ENCODE results near the gene ZNF593OS. TPM values are rescaled to one million over a fixed set of nuclear protein-coding genes. Genes with fewer than 3 reads are reported as not detected.

ZNF593OS gene
- total RNA-seq, 4 donors from 2014 or later = not detected

DNA sequence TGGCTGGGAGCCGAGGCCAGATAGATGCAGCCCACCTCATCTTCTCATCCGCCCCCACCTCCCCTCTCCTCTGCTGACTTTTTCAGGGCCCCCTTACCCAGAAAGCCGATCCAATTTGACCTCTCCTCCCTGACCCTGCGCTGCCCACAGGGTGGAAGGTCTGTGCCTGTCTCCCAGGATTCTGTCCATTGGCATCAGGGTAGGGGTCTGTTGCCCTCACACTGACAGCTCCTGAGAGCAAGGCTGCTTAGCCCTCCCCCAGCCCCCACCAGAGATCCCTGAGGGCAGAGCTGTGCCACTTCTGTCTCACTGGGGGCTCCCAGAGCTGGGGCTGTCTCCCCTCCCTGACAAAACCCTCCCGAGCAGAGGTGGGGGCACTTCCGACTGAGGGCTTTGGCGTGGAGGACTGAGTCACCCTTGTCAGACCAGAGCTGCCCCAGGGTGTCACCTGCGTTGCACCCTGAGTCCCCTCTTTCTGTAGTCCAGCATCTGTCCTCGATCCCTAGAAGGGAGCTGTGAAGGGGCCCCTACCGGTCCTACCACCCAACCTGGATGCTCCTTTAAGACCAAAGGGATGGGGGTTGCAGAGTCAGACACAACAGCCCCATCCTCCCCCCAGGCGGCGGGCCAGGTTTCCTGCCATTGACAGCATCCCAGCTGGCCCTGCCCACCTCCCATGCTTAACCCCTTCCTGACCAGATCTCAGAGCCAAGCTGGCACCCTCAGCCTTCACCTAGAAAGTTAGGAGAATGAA lies 15.2 kb downstream of the ZNF593OS start:
- TF ChIP-seq, protein P1, sequence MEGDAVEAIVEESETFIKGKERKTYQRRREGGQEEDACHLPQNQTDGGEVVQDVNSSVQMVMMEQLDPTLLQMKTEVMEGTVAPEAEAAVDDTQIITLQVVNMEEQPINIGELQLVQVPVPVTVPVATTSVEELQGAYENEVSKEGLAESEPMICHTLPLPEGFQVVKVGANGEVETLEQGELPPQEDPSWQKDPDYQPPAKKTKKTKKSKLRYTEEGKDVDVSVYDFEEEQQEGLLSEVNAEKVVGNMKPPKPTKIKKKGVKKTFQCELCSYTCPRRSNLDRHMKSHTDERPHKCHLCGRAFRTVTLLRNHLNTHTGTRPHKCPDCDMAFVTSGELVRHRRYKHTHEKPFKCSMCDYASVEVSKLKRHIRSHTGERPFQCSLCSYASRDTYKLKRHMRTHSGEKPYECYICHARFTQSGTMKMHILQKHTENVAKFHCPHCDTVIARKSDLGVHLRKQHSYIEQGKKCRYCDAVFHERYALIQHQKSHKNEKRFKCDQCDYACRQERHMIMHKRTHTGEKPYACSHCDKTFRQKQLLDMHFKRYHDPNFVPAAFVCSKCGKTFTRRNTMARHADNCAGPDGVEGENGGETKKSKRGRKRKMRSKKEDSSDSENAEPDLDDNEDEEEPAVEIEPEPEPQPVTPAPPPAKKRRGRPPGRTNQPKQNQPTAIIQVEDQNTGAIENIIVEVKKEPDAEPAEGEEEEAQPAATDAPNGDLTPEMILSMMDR (IDR thresholded peaks at IDR 0.05) = no peak
- TF ChIP-seq POLR2A (IDR thresholded peaks at IDR 0.05) = no peak
- DNase-seq = peak in 1 of 3 donors; percentile 48
- Histone ChIP-seq H3K27ac (peak overlapping the region in 2 of 4 donors; percentile 35 to 45), H3K27me3 (peaks cover 0 to 10% of the 10 kb centered on the region in 2 donors), H3K36me3 (no peaks in the 10 kb centered on the region), H3K9me3 (no peaks in the 10 kb centered on the region), H3K4me1 (peaks cover 2 to 6% (median 4%) of the 10 kb centered on the region in 4 donors), H3K4me3 (peak overlapping the region in 1 of 4 donors; percentile 4)

DNA sequence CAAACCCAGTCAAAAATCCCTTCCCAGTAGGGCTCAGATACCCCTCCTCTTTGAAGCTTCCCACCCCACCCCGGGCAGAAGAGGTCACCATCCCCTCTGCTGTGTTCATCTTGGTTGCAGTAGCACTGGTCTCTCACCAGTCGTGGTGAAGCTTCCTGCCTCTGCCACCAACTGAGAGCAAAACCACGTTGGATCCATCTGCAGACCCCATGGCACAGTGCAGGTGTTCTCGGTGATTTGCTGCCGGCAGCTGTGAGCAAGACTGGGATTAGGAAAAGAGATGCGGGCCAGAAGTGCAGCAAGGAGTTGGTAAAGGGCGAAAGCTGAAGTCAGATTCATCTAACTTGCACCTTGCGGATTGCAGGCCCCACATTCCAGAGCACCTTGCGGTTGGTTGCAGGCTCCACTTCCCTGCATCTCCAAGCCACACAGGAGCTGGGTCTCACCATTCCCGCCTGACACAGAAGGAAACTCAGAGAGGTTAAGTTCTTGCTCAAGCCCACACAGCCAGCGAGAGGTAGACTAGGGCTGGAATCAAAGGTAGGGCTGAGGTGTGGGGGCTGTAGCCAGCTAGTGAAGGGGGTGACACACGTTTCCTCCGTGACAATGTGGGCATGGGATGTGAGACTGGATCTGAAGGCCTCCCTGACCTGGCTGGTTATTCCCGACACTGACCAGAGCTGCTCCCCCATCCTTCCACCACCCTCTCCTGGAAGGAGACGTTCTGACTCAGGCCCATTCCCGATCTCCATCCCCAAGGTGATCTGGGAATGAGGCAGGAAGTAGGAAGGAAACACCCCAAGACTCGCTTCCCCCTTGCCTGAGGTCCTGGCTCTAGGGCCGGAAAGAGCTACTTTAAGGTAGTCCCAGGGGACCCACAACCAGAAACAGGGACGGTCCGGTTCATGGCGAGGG lies 16.0 kb downstream of the ZNF593OS start:
- Histone ChIP-seq H3K27ac (peak overlapping the region in 2 of 4 donors; percentile 35 to 45), H3K27me3 (peaks cover 0 to 5% of the 10 kb centered on the region in 2 donors), H3K4me3 (peak overlapping the region in 1 of 4 donors; percentile 4), H3K4me1 (no peaks in the 10 kb centered on the region), H3K9me3 (no peaks in the 10 kb centered on the region), H3K36me3 (no peaks in the 10 kb centered on the region)
- peak in 1 of 3 donors; percentile 34 for DNase-seq
- TF ChIP-seq, protein P1 (IDR thresholded peaks at IDR 0.05) = no peak
- no peak for TF ChIP-seq POLR2A (IDR thresholded peaks at IDR 0.05)

DNA sequence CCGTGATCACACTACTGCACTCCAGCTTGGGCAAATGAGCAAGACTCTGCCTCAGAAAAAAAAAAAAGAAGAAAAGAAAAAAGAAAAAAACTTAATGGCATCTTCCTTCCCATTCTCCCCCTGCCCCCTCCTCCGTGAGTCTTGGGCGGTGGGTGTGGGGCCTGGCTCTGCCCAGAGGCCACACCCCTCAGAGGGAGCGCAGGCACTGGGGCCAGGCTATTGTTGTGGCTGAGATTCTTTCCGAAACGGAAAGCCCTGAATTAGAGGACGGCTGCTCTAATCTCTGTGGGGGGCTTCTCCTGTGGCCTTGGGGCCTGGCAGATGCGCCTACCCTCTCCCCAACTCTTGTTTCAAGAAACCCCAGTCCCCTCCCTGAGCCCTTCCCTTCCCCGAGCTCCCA lies 16.9 kb downstream of the ZNF593OS start:
- Histone ChIP-seq H3K9me3 (no peaks in the 10 kb centered on the region), H3K27me3 (peaks cover 0 to 5% of the 10 kb centered on the region in 2 donors), H3K36me3 (no peaks in the 10 kb centered on the region), H3K4me3 (no peak overlapping the region), H3K27ac (no peak overlapping the region), H3K4me1 (no peaks in the 10 kb centered on the region)
- DNase-seq = peak in 1 of 3 donors; percentile 18
- TF ChIP-seq POLR2A (IDR thresholded peaks at IDR 0.05) = no peak
- TF ChIP-seq, protein P1 (IDR thresholded peaks at IDR 0.05) = no peak

DNA sequence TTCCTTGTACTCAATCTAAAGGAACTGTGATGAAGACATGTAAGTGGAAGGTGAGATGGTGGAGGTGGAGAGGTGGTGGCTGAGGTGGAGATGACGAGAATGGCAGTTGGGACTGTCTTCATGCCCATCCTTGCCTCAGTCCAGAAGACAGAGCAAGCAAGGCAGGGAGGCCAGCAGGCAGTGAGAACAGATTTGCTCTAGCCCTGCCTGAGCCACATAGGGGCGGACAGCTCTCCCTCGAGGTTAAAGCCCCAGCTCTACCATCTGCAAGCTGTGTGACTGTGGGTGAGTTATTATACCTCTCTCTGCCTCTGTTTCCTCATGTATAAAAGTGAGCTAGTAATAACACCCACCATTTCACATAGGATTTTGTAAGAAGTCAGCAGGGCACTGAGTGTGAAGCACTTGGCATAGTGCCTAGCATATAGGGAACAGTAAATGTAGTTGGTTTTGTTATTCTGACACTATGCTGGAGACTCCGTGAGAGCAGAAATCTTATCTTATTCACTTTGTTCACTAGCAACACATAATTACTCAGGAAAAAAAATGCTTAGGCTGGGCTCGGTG lies 17.6 kb downstream of the ZNF593OS start:
- Histone ChIP-seq H3K9me3 (no peaks in the 10 kb centered on the region), H3K36me3 (no peaks in the 10 kb centered on the region), H3K27me3 (peaks cover 0 to 5% of the 10 kb centered on the region in 2 donors), H3K27ac (no peak overlapping the region), H3K4me3 (no peak overlapping the region), H3K4me1 (no peaks in the 10 kb centered on the region)
- TF ChIP-seq, protein P1 (IDR thresholded peaks at IDR 0.05) = no peak
- TF ChIP-seq POLR2A (IDR thresholded peaks at IDR 0.05) = no peak
- DNase-seq = peak in 1 of 3 donors; percentile 2

DNA sequence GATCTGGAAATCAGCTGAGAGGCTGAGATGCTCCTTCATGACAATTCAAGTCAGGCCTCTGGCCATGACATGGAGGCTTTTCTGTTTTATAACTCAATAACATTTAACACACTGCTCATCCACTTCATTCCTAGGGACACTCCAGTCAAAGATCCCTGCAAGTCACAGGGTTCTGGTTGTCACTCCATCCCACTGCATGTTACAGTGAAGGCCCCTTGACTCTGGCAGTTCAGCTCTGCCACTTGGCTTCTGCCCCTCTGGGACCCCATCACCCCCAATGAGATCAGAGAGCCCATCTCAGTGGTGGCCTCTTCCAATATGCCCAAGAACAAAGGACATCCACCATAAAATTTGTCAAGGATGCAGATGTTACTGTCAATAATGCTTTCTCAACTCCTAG lies 22.7 kb downstream of the ZNF593OS start:
- H3K4me1 ChIP-seq = no peaks in the 10 kb centered on the region
- no peaks in the 10 kb centered on the region for H3K36me3 ChIP-seq
- H3K4me3 ChIP-seq = no peak overlapping the region
- TF ChIP-seq, protein P1 (IDR thresholded peaks at IDR 0.05) = no peak
- no peak for TF ChIP-seq POLR2A (IDR thresholded peaks at IDR 0.05)
- H3K27me3 ChIP-seq = no peaks in the 10 kb centered on the region
- no peak overlapping the region for H3K27ac ChIP-seq
- no peaks in the 10 kb centered on the region for H3K9me3 ChIP-seq
- DNase-seq = peak in 1 of 3 donors; percentile 8
